ENCODE data around the gene TLE6. TPM values are rescaled to one million over a fixed set of nuclear protein-coding genes. Genes with fewer than 3 reads are reported as not detected.

Gene TLE6
- polyA plus RNA-seq, 1 experiment: 0.26 TPM

DNA sequence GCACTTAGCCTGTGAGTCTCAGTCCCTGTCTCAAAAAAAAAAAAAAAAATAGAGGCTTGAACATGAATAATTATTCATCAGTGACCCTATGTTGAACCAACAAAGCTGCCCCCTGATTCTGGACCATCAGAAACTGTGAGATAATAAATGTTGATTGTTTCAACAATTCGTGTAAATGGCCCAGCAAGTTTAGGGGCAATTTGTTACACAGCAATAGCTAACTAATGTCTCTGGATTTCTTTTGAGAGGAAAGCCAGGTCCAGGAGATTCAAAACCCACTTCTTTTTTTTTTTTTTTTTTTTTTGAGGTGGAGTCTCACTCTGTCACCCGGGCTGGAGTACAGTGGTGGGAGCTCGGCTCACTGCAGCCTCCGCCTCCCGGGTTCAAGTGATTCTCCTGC, 12.5 kb upstream of the TLE6 start:
- Histone ChIP-seq H3K4me3 (ENCODE audit: low read depth, low read length) (no peak overlapping the region), H3K27me3 (ENCODE audit: control insufficient read depth, insufficient read depth, low read length) (no peaks in the 10 kb centered on the region), H3K36me3 (ENCODE audit: control insufficient read depth, insufficient read depth, low read length) (no peaks in the 10 kb centered on the region)
- TF ChIP-seq, protein P1, sequence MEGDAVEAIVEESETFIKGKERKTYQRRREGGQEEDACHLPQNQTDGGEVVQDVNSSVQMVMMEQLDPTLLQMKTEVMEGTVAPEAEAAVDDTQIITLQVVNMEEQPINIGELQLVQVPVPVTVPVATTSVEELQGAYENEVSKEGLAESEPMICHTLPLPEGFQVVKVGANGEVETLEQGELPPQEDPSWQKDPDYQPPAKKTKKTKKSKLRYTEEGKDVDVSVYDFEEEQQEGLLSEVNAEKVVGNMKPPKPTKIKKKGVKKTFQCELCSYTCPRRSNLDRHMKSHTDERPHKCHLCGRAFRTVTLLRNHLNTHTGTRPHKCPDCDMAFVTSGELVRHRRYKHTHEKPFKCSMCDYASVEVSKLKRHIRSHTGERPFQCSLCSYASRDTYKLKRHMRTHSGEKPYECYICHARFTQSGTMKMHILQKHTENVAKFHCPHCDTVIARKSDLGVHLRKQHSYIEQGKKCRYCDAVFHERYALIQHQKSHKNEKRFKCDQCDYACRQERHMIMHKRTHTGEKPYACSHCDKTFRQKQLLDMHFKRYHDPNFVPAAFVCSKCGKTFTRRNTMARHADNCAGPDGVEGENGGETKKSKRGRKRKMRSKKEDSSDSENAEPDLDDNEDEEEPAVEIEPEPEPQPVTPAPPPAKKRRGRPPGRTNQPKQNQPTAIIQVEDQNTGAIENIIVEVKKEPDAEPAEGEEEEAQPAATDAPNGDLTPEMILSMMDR (IDR thresholded peaks at IDR 0.05; ENCODE audit: insufficient read depth, low read depth, low read length): no peak
- ChIA-PET CTCF (interaction anchor here (0.8 to 6.7 kb wide), 6 partner anchors 12 to 507 kb away, joined by 3 to 55 read pairs (median 4); no protein-coding TSS in a partner anchor), POLR2A (no interaction called here)
- DNase-seq (ENCODE audit: low read depth): no peak

GRCh38 chr19:2967972-2968371, 9.4 kb upstream of the TLE6 start:
- no peak for DNase-seq (ENCODE audit: low read depth)
- CTCF ChIA-PET: interaction anchor here (0.6 to 2.3 kb wide), 7 partner anchors 11 to 505 kb away, joined by 3 to 5 read pairs (median 3); no protein-coding TSS in a partner anchor
- POLR2A ChIA-PET: no interaction called here

DNA sequence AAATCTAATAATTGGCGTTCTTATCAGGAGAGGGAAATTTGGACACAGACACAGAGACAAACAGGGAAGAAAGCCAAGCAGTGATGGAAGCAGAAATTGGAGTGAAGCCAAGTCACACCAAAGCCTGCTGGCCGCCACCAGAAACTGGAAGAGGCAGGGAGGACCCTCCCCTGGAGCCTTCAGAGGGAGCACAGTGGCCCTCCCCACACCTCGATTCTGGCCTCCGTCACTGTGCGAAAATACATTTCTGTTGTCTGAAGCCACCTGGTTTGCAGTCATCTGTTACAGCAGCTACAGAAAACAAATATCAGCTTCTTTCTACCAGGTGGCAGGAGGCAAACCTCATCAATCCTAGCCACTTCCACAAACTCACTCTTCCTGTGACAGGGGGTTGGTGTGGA, 8.3 kb upstream of the TLE6 start:
- CTCF ChIA-PET: interaction anchor here (1.0 to 2.3 kb wide), 6 partner anchors 10 to 160 kb away, joined by 3 to 5 read pairs (median 4); no protein-coding TSS in a partner anchor

More at GRCh38 chr19:2967972-2968371, 9.4 kb upstream of the TLE6 start:
- no peaks in the 10 kb centered on the region for H3K36me3 ChIP-seq (ENCODE audit: control insufficient read depth, insufficient read depth, low read length)
- TF ChIP-seq, protein P1 (IDR thresholded peaks at IDR 0.05; ENCODE audit: insufficient read depth, low read depth, low read length): no peak
- H3K27me3 ChIP-seq (ENCODE audit: control insufficient read depth, insufficient read depth, low read length): no peaks in the 10 kb centered on the region
- no peak overlapping the region for H3K4me3 ChIP-seq (ENCODE audit: low read depth, low read length)

GRCh38 chr19:2970201-2970835, 7.0 kb upstream of the TLE6 start:
- Histone ChIP-seq H3K36me3 (ENCODE audit: control insufficient read depth, insufficient read depth, low read length) (no peaks in the 10 kb centered on the region), H3K4me3 (ENCODE audit: low read depth, low read length) (no peak overlapping the region), H3K27me3 (ENCODE audit: control insufficient read depth, insufficient read depth, low read length) (peaks cover 2% of the 10 kb centered on the region; the same call in 1 of the 2 replicates)
- ChIA-PET POLR2A (no interaction called here), CTCF (interaction anchor here (0.7 to 2.3 kb wide), 4 partner anchors 8 to 155 kb away, joined by 3 to 10 read pairs (median 6); no protein-coding TSS in a partner anchor)
- TF ChIP-seq, protein P1 (IDR thresholded peaks at IDR 0.05; ENCODE audit: insufficient read depth, low read depth, low read length): no peak
- DNase-seq (ENCODE audit: low read depth): no peak

More for the DNA sequence above, 8.3 kb upstream of the TLE6 start:
- DNase-seq (ENCODE audit: low read depth): no peak
- TF ChIP-seq, protein P1 (IDR thresholded peaks at IDR 0.05; ENCODE audit: insufficient read depth, low read depth, low read length): no peak
- POLR2A ChIA-PET: no interaction called here
- H3K36me3 ChIP-seq (ENCODE audit: control insufficient read depth, insufficient read depth, low read length): no peaks in the 10 kb centered on the region
- no peaks in the 10 kb centered on the region for H3K27me3 ChIP-seq (ENCODE audit: control insufficient read depth, insufficient read depth, low read length)
- no peak overlapping the region for H3K4me3 ChIP-seq (ENCODE audit: low read depth, low read length)

- DNase-seq (ENCODE audit: low read depth): no peak
- POLR2A ChIA-PET: no interaction called here
- TF ChIP-seq, protein P1 (IDR thresholded peaks at IDR 0.05; ENCODE audit: insufficient read depth, low read depth, low read length): no peak
- H3K36me3 ChIP-seq (ENCODE audit: control insufficient read depth, insufficient read depth, low read length): no peaks in the 10 kb centered on the region
- CTCF ChIA-PET: interaction anchor here (0.8 to 1.2 kb wide), 3 partner anchors 10 to 23 kb away, joined by 3 to 4 read pairs (median 3); no protein-coding TSS in a partner anchor
- no peak overlapping the region for H3K4me3 ChIP-seq (ENCODE audit: low read depth, low read length)
- H3K27me3 ChIP-seq (ENCODE audit: control insufficient read depth, insufficient read depth, low read length): peaks cover 4% of the 10 kb centered on the region; the same call in 1 of the 2 replicates
Observed at GRCh38 chr19:2973229-2973628, 4.1 kb upstream of the TLE6 start.
